Testis (tissue), 2 donors: ENCODE data around the gene C1orf115.

Experiments
- POLR2A ChIP-seq: fragments of 450-650 bp; IDR thresholded peaks from one replicate; pipeline ENCODE4 v1.6.1; 2017; ENCODE audit warnings: antibody characterized with exemption, mild to moderate bottlenecking, moderate library complexity
- TF ChIP-seq, protein P1 (sequence below), 3 experiments: fragments of 450-650 bp in 2 of 3; fragments of 200-600 bp in 1 of 3; sonication (generic) in 1 of 3; IDR thresholded peaks; one replicate each; pipeline ENCODE4 v1.5.1; 2016 to 2019; ENCODE audit warnings: antibody characterized with exemption in 3 of 3, mild to moderate bottlenecking in 2 of 3, moderate library complexity in 1 of 3

DNA sequence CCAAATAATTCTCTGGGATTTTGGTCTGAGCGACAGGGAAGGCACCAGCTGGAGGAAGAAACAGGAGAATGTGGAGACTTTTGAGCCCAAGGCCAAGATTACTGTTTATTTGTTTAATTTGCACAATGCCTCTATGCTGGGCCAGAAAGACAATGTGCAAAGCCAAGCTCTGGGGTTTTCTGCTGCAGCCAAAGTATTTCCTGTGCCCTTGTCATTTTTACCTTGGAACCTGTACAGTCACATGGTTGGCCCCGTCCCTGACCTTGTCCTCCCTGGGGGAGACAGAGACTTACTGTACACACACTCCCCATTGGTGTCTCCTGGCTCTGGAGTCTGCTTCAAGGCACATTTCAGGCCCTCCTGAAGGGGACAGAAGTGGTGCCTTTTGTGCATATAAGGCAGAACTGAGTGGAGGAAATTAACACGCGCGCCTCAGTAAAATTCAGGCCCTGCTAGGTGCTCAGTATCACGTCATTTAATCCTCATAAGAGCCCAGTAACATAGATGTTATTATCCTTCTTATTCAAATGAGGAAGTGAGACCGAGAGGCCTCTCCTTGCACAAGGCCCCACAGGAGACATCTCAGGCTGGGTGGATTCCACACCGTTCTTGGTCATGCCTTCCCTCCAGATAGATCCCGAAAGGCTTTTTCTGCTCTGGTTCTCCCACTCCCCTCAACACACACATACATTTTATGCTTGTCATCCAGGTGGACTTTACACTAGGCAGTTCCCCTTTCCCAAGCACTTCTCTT lies 21.1 kb downstream of the C1orf115 start:
- no peak for TF ChIP-seq POLR2A
- TF ChIP-seq, protein P1, sequence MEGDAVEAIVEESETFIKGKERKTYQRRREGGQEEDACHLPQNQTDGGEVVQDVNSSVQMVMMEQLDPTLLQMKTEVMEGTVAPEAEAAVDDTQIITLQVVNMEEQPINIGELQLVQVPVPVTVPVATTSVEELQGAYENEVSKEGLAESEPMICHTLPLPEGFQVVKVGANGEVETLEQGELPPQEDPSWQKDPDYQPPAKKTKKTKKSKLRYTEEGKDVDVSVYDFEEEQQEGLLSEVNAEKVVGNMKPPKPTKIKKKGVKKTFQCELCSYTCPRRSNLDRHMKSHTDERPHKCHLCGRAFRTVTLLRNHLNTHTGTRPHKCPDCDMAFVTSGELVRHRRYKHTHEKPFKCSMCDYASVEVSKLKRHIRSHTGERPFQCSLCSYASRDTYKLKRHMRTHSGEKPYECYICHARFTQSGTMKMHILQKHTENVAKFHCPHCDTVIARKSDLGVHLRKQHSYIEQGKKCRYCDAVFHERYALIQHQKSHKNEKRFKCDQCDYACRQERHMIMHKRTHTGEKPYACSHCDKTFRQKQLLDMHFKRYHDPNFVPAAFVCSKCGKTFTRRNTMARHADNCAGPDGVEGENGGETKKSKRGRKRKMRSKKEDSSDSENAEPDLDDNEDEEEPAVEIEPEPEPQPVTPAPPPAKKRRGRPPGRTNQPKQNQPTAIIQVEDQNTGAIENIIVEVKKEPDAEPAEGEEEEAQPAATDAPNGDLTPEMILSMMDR (IDR thresholded peaks at IDR 0.05), result no peak
